Measurements from ENCODE around the gene STEAP4.

Gene STEAP4

GRCh38 chr7:88309819-88310218 lies 3.1 kb upstream of the STEAP4 start:
- TF ChIP-seq FOXP2 (optimal IDR thresholded peaks at IDR 0.05; ENCODE audit: control extremely low read depth, extremely low read length, insufficient read depth) (no peak), POLR2AphosphoS5 (IDR thresholded peaks at IDR 0.05; ENCODE audit: borderline replicate concordance, low read depth, low read length) (peak; percentile 70; the same call in 1 of the 2 replicates), EZH2 (IDR thresholded peaks at IDR 0.05) (no peak)
- H3K4me3 ChIP-seq, result no peak overlapping the region
- H3K27ac ChIP-seq, result no peak overlapping the region
- H3K9ac ChIP-seq (ENCODE audit: insufficient read length), result no peak overlapping the region
- H3K9me3 ChIP-seq (ENCODE audit: low read depth, low read length), result no peaks in the 10 kb centered on the region
- peak; percentile 91 for DNase-seq (ENCODE audit: low read depth, low spot score)
- H3K36me3 ChIP-seq (ENCODE audit: insufficient read depth, low read length), result no peaks in the 10 kb centered on the region

GRCh38 chr7:88307823-88308222 lies 1.1 kb upstream of the STEAP4 start:
- TF ChIP-seq POLR2AphosphoS5 (IDR thresholded peaks at IDR 0.05; ENCODE audit: borderline replicate concordance, low read depth, low read length) (no peak), FOXP2 (optimal IDR thresholded peaks at IDR 0.05; ENCODE audit: control extremely low read depth, extremely low read length, insufficient read depth) (no peak), EZH2 (IDR thresholded peaks at IDR 0.05) (no peak)
- Histone ChIP-seq H3K27ac (no peak overlapping the region), H3K9me3 (ENCODE audit: low read depth, low read length) (no peaks in the 10 kb centered on the region), H3K4me3 (no peak overlapping the region), H3K36me3 (ENCODE audit: insufficient read depth, low read length) (no peaks in the 10 kb centered on the region), H3K9ac (ENCODE audit: insufficient read length) (no peak overlapping the region)
- no peak for DNase-seq (ENCODE audit: low read depth, low spot score)

GRCh38 chr7:88307412-88307811 lies 718 bp upstream of the STEAP4 start:
- DNase-seq (ENCODE audit: low read depth, low spot score), result no peak
- H3K4me3 ChIP-seq, result no peak overlapping the region

GRCh38 chr7:88305044-88305443 lies 1.6 kb downstream of the STEAP4 start:
- no peak for DNase-seq (ENCODE audit: low read depth, low spot score)
- TF ChIP-seq FOXP2 (optimal IDR thresholded peaks at IDR 0.05; ENCODE audit: control extremely low read depth, extremely low read length, insufficient read depth) (no peak), POLR2AphosphoS5 (IDR thresholded peaks at IDR 0.05; ENCODE audit: borderline replicate concordance, low read depth, low read length) (no peak), EZH2 (IDR thresholded peaks at IDR 0.05) (no peak)
- H3K27ac ChIP-seq, result no peak overlapping the region
- H3K4me3 ChIP-seq, result no peak overlapping the region
- no peak overlapping the region for H3K9ac ChIP-seq (ENCODE audit: insufficient read length)
- H3K36me3 ChIP-seq (ENCODE audit: insufficient read depth, low read length), result no peaks in the 10 kb centered on the region
- H3K9me3 ChIP-seq (ENCODE audit: low read depth, low read length), result no peaks in the 10 kb centered on the region

More at GRCh38 chr7:88307412-88307811, 718 bp upstream of the STEAP4 start:
- no peaks in the 10 kb centered on the region for H3K9me3 ChIP-seq (ENCODE audit: low read depth, low read length)
- no peak for TF ChIP-seq FOXP2 (optimal IDR thresholded peaks at IDR 0.05; ENCODE audit: control extremely low read depth, extremely low read length, insufficient read depth)
- H3K9ac ChIP-seq (ENCODE audit: insufficient read length), result no peak overlapping the region
- no peak overlapping the region for H3K27ac ChIP-seq
- no peaks in the 10 kb centered on the region for H3K36me3 ChIP-seq (ENCODE audit: insufficient read depth, low read length)

GRCh38 chr7:88302486-88302885 lies 4.2 kb downstream of the STEAP4 start:
- Histone ChIP-seq H3K27ac (no peak overlapping the region), H3K36me3 (ENCODE audit: insufficient read depth, low read length) (no peaks in the 10 kb centered on the region), H3K9me3 (ENCODE audit: low read depth, low read length) (no peaks in the 10 kb centered on the region), H3K4me3 (no peak overlapping the region), H3K9ac (ENCODE audit: insufficient read length) (no peak overlapping the region)
- no peak for TF ChIP-seq EZH2 (IDR thresholded peaks at IDR 0.05)
- no peak for TF ChIP-seq FOXP2 (optimal IDR thresholded peaks at IDR 0.05; ENCODE audit: control extremely low read depth, extremely low read length, insufficient read depth)
- TF ChIP-seq POLR2AphosphoS5 (IDR thresholded peaks at IDR 0.05; ENCODE audit: borderline replicate concordance, low read depth, low read length), result no peak
- DNase-seq (ENCODE audit: low read depth, low spot score), result no peak

GRCh38 chr7:88301924-88302323 lies 4.8 kb downstream of the STEAP4 start:
- H3K36me3 ChIP-seq (ENCODE audit: insufficient read depth, low read length), result no peaks in the 10 kb centered on the region

GRCh38 chr7:88300401-88300945 lies 6.2 kb downstream of the STEAP4 start:
- DNase-seq (ENCODE audit: low read depth, low spot score), result no peak
- no peak for TF ChIP-seq POLR2AphosphoS5 (IDR thresholded peaks at IDR 0.05; ENCODE audit: borderline replicate concordance, low read depth, low read length)
- TF ChIP-seq FOXP2 (optimal IDR thresholded peaks at IDR 0.05; ENCODE audit: control extremely low read depth, extremely low read length, insufficient read depth), result no peak
- TF ChIP-seq EZH2 (IDR thresholded peaks at IDR 0.05), result no peak
- H3K9me3 ChIP-seq (ENCODE audit: low read depth, low read length), result no peaks in the 10 kb centered on the region
- H3K9ac ChIP-seq (ENCODE audit: insufficient read length), result no peak overlapping the region
- no peaks in the 10 kb centered on the region for H3K36me3 ChIP-seq (ENCODE audit: insufficient read depth, low read length)
- no peak overlapping the region for H3K4me3 ChIP-seq
- no peak overlapping the region for H3K27ac ChIP-seq

More at GRCh38 chr7:88301924-88302323, 4.8 kb downstream of the STEAP4 start:
- Histone ChIP-seq H3K9ac (ENCODE audit: insufficient read length) (no peak overlapping the region), H3K9me3 (ENCODE audit: low read depth, low read length) (no peaks in the 10 kb centered on the region), H3K27ac (no peak overlapping the region), H3K4me3 (no peak overlapping the region)
- TF ChIP-seq EZH2 (IDR thresholded peaks at IDR 0.05) (no peak), FOXP2 (optimal IDR thresholded peaks at IDR 0.05; ENCODE audit: control extremely low read depth, extremely low read length, insufficient read depth) (no peak), POLR2AphosphoS5 (IDR thresholded peaks at IDR 0.05; ENCODE audit: borderline replicate concordance, low read depth, low read length) (no peak)
- DNase-seq (ENCODE audit: low read depth, low spot score), result no peak

GRCh38 chr7:88299126-88299525 lies 7.6 kb downstream of the STEAP4 start:
- no peak for TF ChIP-seq EZH2 (IDR thresholded peaks at IDR 0.05)
- no peak for TF ChIP-seq POLR2AphosphoS5 (IDR thresholded peaks at IDR 0.05; ENCODE audit: borderline replicate concordance, low read depth, low read length)
- TF ChIP-seq FOXP2 (optimal IDR thresholded peaks at IDR 0.05; ENCODE audit: control extremely low read depth, extremely low read length, insufficient read depth), result no peak
- no peak overlapping the region for H3K4me3 ChIP-seq
- DNase-seq (ENCODE audit: low read depth, low spot score), result no peak
- H3K36me3 ChIP-seq (ENCODE audit: insufficient read depth, low read length), result no peaks in the 10 kb centered on the region
- H3K27ac ChIP-seq, result no peak overlapping the region
- no peak overlapping the region for H3K9ac ChIP-seq (ENCODE audit: insufficient read length)
- no peaks in the 10 kb centered on the region for H3K9me3 ChIP-seq (ENCODE audit: low read depth, low read length)

- no peak overlapping the region for H3K27ac ChIP-seq
Measured at GRCh38 chr7:88293866-88294265, 12.8 kb downstream of the STEAP4 start.

More at GRCh38 chr7:88293866-88294265, 12.8 kb downstream of the STEAP4 start:
- Histone ChIP-seq H3K9me3 (ENCODE audit: low read depth, low read length) (no peaks in the 10 kb centered on the region), H3K36me3 (ENCODE audit: insufficient read depth, low read length) (no peaks in the 10 kb centered on the region), H3K9ac (ENCODE audit: insufficient read length) (no peak overlapping the region), H3K4me3 (no peak overlapping the region)
- no peak for DNase-seq (ENCODE audit: low read depth, low spot score)
- TF ChIP-seq EZH2 (IDR thresholded peaks at IDR 0.05) (no peak), POLR2AphosphoS5 (IDR thresholded peaks at IDR 0.05; ENCODE audit: borderline replicate concordance, low read depth, low read length) (no peak), FOXP2 (optimal IDR thresholded peaks at IDR 0.05; ENCODE audit: control extremely low read depth, extremely low read length, insufficient read depth) (no peak)

All from SK-N-MC (cell line).